Body of pancreas (tissue), 4 donors: Measurements from ENCODE around the gene IFNK.

Experiments used
- POLR2A ChIP-seq, 3 donors: fragments of 450-650 bp; IDR thresholded peaks; one replicate each; pipeline ENCODE4 v1.6.1; 2016; ENCODE audit warnings: antibody characterized with exemption in 3 of 3, mild to moderate bottlenecking in 2 of 3
- TF ChIP-seq, protein P1 (sequence below), 7 experiments: fragments of 450-650 bp in 4 of 7; fragments of 200-600 bp in 3 of 7; sonication (generic) in 3 of 7; IDR thresholded peaks; one replicate each; pipeline ENCODE4 v1.5.1; 2016 to 2019; ENCODE audit warnings: antibody characterized with exemption in 7 of 7

- no peak for TF ChIP-seq POLR2A (IDR thresholded peaks at IDR 0.05)
- TF ChIP-seq, protein P1, sequence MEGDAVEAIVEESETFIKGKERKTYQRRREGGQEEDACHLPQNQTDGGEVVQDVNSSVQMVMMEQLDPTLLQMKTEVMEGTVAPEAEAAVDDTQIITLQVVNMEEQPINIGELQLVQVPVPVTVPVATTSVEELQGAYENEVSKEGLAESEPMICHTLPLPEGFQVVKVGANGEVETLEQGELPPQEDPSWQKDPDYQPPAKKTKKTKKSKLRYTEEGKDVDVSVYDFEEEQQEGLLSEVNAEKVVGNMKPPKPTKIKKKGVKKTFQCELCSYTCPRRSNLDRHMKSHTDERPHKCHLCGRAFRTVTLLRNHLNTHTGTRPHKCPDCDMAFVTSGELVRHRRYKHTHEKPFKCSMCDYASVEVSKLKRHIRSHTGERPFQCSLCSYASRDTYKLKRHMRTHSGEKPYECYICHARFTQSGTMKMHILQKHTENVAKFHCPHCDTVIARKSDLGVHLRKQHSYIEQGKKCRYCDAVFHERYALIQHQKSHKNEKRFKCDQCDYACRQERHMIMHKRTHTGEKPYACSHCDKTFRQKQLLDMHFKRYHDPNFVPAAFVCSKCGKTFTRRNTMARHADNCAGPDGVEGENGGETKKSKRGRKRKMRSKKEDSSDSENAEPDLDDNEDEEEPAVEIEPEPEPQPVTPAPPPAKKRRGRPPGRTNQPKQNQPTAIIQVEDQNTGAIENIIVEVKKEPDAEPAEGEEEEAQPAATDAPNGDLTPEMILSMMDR (IDR thresholded peaks at IDR 0.05), result no peak
Measured at GRCh38 chr9:27563738-27564430, 39.8 kb downstream of the IFNK start.
